Stimulated activated CD8-positive, alpha-beta memory T cell treated with anti-CD3 and anti-CD28 coated beads, Interleukin-12 subunit alpha, Interleukin-12 subunit beta, amount 100 ng/mL, for 1 hour (primary cell): ENCODE measurements around the gene TENM3.
"Not testable (repeated sequence)": the region's sequence is repeated elsewhere in the genome, so short reads cannot be mapped to it uniquely, and the experiment has no call there.

Experiments
- DNase-seq: peaks from one replicate; pipeline ENCODE4 v3.0.0-alpha.2; 2020; ENCODE audit warnings: low read depth

Gene TENM3

DNA sequence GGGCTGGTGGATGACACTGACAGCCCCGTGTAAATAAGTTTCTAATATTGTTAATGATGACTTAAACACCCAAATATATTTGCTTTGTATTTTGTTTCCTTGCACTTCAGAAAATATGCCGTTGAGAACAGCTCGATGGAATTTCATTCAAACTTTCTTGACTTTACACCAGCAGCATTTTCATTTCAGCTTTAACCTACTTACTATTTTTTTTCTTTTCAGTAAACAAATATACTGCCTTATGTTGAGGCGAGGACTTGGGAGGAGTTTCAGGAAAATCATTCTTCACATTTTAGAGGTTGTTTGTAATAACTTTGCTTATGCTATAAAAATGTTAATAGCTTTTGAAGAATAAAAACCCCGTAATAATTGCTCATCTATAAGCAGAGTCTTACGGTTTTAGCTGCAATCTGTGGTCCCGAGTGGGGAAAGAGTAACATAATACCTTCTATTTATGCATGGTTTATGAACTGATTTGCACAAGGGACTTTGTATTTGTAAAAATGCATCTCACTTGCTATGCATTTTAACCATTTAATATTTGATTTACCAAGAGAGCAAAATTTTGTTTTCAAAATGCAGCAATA, 14.1 kb upstream of the TENM3 start:
- no peak for DNase-seq

DNA sequence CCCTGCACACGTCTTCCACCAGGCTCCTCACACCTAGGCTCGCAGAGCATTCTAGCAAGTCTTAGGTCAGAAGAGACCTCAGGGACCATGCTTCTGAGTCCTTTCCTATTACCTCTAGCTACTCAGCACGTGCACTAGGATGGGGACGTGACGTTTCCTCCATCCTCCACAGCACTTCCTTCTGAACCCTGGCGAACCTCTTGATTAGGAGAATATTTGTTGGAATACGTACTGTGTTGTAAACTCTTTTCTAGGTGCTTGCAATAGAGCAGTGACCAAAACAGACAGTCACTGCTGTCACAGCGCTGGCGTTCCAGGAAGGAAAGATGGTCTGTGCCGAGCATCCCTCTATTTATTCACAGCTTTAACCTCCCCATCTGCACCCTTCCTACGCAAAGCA, 12.9 kb upstream of the TENM3 start:
- no peak for DNase-seq

DNA sequence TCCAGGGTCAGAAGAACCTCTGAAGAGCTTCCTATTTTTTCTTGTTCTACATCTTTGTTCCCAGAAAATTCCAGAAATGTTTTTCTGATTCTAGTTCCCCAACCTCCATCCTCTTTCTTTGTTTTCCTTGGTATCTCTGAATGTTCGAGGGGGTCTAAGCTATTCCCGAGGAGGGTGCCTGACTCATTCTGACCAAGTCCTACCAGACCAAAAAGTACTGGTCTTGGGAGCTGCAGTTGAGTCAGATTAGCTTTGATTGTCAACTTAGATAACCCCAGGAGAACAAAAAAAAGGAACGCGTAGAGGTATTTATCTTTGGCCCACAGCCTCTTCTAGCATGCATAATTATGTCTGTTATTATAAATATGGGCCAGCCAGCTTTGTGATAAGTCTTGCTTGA, 12.1 kb upstream of the TENM3 start:
- DNase-seq = no peak

DNA sequence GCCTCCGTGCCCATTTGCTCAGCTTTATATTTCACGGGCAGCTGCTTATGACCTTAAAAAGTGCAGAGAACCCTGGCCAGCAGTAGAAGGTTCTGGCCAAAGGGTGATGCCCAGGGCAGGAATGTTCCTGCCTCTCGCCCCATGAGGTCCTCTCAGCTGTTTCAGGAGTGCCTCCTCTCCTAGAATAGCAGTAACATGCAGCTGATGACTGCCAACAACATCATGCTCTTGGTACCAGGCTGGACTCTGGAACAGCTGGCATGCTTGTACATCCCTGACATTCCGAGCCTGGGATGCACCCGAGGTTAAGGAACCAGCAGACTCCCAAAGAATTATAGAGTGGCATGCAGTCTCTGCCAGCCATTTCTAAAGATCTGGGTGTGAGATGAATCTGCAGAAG, 11.7 kb upstream of the TENM3 start:
- no peak for DNase-seq

DNA sequence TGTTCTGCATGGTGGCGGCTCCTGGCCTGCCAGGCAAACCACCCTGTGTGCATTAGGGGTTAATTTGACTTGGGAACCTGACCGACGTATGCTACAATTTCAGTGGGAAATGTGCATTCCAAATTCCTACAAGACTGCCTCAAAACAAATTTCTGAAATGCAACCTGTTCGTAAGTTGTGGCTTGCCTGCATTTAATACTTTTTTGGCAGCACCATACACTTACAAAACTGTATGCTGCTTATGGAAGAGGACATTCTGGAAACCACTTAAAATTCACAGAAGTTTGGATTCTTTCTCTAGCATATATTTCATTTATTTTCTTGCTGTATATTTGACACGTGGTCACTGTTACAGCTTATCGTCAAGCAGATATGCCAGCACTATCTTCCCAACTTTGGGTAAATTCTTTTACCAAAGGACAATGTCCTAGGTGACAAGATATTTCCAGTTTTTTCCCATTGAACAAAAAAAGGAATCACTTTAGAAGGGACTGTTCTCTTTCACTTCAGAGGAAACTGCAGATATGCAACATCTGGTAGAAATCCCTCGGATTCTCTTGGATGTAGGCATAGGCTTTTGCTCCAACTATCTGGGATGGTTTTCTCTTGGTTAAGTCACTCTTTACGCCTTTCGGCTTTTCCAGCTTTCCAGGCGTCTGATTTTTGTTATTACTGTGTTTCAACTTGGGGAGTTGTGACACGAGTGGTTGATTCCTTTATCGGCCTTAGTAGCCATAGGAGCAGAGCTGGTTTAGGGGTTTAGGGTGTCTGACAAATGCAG, 9.7 kb upstream of the TENM3 start:
- DNase-seq = no peak

DNA sequence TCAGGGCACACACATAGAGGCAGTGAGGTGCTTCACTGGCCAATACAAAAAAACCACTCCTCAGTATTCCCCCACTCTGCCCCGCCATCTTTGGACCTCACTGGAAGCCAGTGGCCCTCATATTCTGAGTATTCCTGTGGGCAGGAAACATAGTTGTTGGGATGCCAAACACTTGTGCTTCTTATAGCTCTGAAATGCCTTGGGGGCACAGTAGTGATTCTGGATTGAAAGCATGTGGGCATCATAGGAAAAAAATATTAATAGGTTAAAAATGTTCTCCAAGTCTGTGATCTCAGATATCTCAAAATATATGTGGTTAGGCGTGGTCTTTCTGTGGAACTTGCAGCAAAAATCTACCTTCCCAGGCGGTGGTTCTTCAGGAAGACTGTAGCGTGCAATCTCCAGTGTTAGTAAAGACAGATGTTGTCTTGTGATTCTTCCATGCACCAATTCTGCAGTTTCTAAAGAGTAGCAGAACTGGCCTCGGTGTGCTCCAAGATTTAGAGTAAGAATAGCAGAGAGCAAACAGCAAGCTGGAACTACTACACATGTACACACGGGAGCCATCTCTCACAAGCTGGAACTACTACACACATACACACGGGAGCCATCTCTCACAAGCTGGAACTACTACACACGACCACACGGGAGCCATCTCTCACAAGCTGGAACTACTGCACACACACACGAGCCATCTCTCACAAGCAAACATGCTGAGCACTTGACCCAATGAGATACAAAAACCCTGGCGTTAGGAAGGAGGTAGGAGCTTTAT, 8.0 kb upstream of the TENM3 start:
- no peak for DNase-seq

DNA sequence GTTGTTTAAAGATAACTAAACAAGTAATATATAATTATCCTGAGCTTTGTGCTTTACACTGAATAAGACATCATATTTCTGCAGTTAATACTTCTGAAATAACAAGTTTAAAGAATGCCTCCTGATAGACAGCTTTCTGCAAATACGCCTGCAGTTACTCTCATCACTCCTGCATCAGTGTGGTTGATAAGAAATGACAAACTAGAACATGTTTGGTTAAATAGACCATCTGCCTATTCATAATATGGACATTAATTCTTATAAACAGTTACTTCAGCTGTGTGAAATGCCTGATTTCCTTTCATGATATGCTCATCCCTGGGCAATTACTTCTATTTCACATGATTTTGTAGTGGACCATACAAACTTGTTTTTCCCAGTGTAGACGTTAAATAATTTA, 7.0 kb upstream of the TENM3 start:
- no peak for DNase-seq

DNA sequence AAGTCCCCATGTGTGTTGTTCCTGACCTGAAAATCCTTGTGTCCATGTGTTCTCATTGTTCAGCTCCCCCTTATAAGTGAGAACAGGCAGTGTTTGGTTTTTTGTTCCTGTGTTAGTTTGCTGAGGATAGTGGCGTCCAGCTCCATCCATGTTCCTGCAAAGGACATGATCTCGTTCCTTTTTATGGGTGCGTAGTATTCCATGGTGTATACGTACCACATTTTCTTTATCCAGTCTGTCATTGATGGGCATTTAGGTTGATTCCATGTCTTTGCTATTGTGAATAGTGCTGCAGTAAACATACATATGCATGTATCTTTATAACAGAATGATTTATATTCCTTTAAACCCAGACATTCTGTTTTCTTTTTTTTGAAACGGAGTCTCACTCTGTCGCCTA, 6.2 kb upstream of the TENM3 start:
- not testable (repeated sequence) for DNase-seq

DNA sequence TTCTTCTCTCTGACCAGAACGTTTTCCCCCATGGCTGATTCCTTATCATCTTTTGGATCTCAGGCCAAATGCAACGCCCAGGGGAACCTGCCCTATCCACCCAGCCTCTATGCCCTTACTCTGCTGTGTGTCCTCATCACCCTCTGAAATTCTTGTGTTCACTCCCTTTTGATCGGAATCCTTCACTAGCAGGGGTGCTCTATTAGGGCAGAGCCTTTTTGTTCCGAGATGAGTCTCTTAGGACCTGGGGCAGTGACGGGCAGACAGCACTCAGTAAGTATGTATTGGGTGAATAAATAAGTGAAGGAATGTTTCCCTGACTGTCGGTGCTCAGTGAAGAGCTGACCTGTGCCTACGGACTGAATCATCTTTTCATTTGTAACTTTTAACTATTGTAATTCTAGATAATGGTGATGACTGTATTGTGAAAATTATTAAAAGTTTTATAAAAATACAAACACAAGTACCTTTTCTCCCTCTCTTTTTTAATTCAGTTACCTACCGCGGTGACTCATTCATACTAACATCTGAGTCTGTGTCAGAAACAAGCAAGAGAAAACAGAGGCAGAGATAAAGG, 4.8 kb upstream of the TENM3 start:
- no peak for DNase-seq

DNA sequence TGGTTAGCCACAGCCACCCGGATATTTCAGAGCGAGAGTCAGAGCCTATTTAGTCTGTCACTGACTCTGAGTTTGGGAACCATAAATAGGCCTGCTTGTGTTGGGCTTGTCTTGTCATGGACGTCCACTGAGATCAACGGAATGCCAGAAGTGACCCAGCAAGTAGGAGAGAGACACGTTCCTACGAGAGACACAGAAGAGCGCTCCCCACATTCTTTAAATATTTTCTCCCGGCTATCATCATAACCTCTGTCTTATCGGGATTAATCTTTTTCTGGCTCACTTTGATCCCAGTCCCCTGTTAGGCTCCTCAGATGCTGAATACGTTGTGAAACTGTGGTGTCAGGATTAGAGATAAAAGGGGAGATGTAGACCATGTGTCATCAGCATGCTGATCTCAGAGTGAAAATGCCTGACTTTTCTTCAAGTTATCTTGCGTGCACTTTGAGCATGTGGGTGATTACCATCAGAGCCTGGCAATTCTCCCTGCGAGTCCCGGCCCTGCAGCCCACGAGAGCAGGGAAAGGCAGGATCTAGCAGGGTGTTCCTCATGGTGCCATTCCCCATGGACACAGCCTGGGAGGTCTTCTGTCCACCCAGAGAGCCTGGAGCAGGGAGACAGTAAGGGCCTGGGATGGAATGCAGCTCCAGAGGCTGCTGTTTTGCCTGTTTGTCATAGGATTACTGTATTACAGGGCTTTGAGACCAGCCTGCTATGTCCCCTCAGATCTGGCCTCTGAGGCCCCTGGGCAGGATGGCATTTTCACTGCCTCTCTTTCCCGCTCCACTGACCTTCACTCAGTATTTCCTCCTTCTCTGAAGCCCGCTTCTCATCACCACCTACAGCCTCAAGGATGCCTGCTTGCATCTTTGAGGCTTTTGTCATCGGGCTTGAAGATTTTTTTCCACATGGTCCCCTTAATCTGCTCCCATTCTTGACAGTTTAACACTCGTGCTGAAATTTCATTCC, 2.8 kb upstream of the TENM3 start:
- no peak for DNase-seq

DNA sequence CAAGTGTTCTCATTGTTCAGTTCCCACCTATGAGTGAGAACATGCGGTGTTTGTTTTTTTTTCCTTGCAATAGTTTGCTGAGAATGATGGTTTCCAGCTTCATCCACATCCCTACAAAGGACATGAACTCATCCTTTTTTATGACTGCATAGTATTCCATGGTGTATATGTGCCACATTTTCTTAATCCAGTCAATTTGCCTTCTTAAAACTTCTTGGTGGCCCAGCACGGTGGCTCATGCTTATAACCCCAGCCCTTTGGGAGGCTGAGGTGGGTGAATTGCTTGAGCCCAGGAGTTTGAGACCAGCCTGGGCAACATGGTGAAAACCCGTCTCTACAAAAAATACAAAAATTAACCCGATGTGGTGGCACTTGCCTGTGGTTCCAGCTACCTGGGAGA, 942 bp upstream of the TENM3 start:
- DNase-seq = not testable (repeated sequence)

DNA sequence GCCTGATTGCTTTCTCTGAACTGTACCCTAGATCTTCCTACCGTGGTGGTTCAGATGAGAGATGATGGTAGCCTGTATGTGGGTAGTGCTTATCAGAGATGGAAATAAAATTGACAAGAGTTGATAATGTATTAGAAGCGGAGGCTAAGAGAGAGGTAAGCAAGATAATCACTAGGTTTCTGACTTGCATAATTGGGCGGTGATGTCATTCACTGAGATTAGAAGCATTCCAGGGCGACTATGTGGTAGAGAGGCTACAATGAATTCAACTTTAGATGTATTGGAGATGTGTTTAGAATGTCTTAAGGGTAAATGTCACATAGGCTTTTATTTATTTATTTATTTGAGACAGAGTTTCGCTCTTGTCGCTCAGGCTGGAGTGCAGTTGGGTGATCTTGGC, 415 bp upstream of the TENM3 start:
- DNase-seq = no peak

DNA sequence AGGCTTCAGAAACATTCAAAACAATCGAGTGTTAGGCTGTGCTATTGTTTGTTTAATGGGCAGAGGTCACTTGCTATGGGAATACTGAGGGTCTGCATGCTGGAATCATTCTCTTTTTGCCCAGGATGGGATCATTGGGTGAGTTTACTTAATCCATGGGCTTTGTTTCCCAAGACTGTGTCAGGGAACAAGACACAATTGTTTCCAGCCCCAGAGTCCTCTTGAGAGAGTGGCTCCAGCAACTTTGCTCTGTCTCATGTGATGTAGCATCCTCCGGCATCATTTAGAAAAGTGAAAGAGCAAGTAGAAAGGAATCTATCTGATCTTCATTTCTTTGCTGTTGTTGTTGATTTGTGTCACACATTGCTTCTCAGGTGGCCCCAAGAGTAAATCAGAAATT, 1.8 kb downstream of the TENM3 start:
- no peak for DNase-seq

DNA sequence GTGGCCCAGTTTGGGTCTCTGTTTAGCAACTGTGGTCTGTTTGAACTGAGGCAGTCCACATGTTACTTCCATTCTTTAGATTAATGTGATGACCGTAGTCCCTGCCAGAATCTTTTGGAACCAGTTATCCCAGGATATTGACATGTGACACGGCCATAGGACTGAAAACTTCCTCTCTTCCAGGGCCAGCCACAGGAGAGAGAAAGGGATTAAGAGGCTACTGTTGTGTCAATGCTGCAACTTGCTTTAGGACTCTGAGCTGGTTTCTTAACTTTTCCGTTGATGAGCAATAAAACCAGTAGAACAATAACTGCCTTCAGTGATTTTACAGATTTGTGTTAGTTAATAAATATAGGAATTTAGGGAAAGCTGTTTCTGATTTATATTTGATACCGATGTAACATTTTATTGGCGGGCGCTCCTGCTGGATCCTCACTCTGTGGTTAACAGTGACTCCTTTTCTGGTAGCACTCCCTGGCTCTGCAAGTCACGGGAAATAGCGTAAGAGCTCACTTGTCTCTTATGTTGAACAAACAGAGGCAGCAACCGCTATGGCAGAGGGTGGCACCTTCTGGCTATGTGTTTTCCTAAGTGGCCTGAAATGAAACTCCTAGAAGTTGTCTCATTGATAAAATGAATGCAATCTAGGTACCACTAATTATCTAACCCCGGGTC, 2.5 kb downstream of the TENM3 start:
- DNase-seq = no peak

DNA sequence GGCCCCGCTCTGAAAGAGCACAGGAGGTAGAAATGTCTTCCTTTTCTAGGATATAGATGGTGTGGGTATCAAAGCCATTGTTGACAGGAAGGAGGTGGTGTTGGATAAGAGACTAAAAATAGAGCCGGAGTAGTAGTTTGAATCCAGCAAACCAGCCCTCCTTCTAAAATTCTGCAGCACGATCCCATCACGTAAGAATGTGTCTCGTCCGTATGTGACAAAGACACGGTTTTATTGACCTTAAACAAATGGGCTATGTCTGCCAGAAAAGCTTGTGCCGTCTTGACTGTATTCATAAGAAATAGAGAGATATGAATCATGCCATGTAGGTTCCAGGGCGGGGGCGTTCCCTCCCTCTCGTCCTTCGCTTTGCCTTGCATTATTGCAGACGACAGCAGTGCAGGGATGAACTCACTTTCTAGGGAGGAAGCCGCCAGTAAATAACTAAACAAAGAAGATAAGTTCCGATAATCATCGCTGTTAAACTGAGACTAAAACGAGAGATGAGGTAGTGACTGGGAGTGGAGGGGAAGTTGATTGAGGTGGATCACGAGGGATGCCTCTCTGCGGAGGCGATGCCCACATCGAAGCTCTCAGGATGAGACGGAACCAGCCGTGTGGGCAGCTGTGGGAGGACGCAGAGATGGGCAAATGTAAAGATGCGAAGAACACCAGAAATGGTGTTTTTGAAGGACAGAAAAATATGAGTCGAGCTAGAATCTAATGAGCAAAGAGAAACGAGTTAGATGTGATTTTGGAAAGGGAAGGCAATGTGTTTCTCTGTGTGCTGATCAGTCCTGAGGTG, 3.4 kb downstream of the TENM3 start:
- DNase-seq = no peak

DNA sequence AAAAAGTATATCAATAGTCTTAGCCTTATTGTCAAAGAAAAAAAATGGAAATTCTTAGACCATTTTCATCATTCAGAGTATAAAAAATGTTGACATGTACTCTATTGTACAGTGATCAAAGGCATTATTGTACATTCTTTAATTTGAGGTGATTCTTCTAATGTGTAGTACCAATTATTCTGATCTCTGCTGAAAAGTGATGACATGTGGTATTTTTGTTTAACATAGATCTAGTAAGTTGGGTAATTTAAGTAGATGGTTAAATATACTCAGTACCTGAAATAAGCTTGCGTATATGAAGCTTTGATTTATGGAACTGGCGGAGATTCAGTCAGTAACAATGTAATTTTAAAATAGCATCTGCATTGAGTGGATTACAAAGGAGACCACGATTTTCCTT, 5.1 kb downstream of the TENM3 start:
- DNase-seq = no peak

DNA sequence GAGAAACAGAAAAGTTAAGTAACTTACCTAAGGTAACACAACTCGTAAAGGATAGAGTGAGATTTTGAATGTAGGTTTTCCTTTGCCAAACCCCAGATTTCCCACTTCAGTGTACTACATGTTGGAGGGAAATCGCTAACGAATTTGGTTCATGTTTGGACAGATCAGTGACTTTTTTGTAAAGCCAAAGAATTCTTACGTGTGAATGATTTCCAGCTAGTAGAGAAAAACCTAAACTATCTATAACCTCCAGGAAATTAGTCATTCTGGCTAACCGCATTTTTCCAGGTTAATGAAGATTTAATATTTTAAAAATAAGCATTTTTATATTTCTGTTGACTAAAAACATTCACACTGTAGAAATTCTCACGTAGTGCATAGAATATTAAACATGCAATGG, 7.2 kb downstream of the TENM3 start:
- DNase-seq = no peak

DNA sequence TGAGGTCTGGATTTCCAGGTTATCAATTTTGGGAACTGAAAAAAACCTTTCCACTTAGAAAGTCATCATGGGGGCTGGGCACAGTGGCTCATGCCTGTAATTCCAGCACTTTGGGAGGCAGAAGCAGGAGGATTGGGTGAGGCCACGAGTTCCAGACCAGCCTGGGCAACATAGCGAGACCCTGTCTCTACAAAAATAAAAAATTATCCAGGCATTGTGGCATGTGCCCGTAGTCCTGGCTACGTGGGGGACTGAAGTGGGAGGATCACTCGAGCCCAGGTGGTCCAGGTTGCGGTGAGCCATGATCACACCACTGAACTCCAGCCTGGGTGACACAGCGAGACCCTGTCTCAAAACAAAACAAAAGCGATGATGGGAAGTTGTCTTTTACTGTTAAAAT, 7.9 kb downstream of the TENM3 start:
- DNase-seq = no peak

DNA sequence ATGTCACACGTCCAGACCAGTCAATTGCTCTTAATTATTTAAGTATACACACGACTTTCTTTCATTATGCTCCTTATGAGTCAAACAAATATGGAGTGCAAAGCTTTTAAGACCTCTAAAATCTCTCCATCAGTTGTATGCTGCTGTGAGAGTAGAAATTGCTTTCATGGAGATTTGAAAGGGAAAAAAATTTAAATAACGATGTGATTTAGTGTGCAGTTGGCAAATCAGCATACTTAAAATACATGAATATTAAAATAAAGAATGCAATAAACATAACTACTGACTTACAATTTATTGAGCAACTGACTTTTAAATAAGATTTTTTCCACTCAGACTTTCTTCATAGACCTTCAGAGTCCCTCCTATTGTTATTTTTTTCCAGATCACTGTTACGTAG, 9.0 kb downstream of the TENM3 start:
- DNase-seq = no peak

DNA sequence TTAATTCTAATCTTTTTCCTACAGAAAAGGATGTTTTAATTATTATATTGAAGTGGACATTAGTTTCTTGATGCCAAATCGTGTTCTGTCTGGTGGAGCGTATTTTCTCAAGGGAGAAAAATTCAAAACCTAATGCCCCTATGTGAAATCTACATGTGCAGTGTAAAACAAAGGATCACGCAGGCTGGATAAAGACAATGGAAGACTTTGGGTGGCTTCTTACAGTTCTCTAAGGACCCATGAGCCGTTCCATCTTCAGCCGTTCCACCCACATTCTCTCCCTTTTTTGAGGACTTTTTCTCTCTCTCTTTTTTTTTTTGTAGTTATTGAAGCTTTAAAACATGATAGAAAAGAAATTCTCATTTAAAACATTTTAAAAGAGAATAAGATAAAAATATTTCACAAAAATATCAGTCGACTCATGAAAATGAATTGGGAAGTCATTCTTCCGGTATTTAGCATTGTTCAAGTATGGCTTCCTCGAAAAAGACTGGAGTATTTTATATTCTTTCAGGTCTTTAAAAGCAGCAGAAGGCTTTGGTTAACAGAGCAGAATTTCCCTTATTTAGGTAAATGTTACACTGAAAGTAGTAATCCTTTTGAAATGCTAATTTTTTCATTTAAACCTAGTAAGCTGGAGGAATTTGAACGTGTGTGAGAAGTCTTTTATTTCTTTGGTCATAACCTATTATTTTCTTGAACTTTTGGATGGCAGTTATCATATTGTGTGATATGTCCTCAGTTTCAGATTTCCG, 11.0 kb downstream of the TENM3 start:
- no peak for DNase-seq
